SU-DHL-6 (cell line): ENCODE data around the gene BSCL2.

Source experiments
- EZH2phosphoT487 ChIP-seq: fragments of 200-600 bp; sonication (generic), shearing (Covaris generic); conservative IDR thresholded peaks from 2 replicates; pipeline ENCODE4 v1.6.1; 2018; ENCODE audit warnings: mild to moderate bottlenecking, antibody characterized with exemption, low read length, moderate library complexity, mixed read lengths
- TF ChIP-seq, protein P1 (sequence below): fragments of 200-600 bp; sonication (generic); IDR thresholded peaks from one replicate; pipeline ENCODE4 v1.5.1; 2017; ENCODE audit warnings: antibody characterized with exemption, mild to moderate bottlenecking, low read length, moderate library complexity; ENCODE audit not compliant: insufficient read depth, poor library complexity, severe bottlenecking

GRCh38 chr11:62667460-62667859, 39.8 kb downstream of the BSCL2 start:
- TF ChIP-seq, protein P1, sequence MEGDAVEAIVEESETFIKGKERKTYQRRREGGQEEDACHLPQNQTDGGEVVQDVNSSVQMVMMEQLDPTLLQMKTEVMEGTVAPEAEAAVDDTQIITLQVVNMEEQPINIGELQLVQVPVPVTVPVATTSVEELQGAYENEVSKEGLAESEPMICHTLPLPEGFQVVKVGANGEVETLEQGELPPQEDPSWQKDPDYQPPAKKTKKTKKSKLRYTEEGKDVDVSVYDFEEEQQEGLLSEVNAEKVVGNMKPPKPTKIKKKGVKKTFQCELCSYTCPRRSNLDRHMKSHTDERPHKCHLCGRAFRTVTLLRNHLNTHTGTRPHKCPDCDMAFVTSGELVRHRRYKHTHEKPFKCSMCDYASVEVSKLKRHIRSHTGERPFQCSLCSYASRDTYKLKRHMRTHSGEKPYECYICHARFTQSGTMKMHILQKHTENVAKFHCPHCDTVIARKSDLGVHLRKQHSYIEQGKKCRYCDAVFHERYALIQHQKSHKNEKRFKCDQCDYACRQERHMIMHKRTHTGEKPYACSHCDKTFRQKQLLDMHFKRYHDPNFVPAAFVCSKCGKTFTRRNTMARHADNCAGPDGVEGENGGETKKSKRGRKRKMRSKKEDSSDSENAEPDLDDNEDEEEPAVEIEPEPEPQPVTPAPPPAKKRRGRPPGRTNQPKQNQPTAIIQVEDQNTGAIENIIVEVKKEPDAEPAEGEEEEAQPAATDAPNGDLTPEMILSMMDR: no peak
- no peak for TF ChIP-seq EZH2phosphoT487
